ENCODE data around the gene RYR3. TPM values are rescaled to one million over a fixed set of nuclear protein-coding genes. Genes with fewer than 3 reads are reported as not detected.

The RYR3 gene
- total and polyA plus RNA-seq, 2 of the 13 experiments (the other 11 are each of a cell fraction or from before 2014, with no cell fraction given), result not detected

GRCh38 chr15:33908406-33908805 is 597.6 kb downstream of the RYR3 start:
- BruUV-seq (replicated peaks), result no TSS peak
- FAIRE-seq (no peak), DNase-seq (ENCODE audit: low spot score) (no peak), ATAC-seq (no peak)
- H3K27ac ChIP-seq (ENCODE audit: extremely low read length, insufficient read depth, low read length), result no peak overlapping the region
- WGBS (ENCODE audit: low lambda C conversion rate), result 94% methylated on average over 3 of the region's 3 CpGs
- intact Hi-C loops (cut with micrococcal nuclease; ENCODE audit: unreplicated experiment) (no loop called here), in situ Hi-C loops (cut with HindIII; ENCODE audit: extremely low pct_ligation_motif_present, low pct_unique_long_range_greater_than_20kb) (no loop called here)
- ChIA-PET CTCF (ENCODE audit: low intra/inter-chr PET ratio, low total read pairs) (no interaction called here), POLR2A (no interaction called here)
- no peak overlapping the region for H2AFZ ChIP-seq (ENCODE audit: low read length)
- no peaks in the 10 kb centered on the region for H3K36me3 ChIP-seq (replicated peaks in 1 of 2; ENCODE audit: control insufficient read depth in 1 of 2, insufficient read depth in 2 of 2, low read length in 2 of 2)
- no peaks in the 10 kb centered on the region for H3K79me2 ChIP-seq (ENCODE audit: insufficient read depth, low read length)
- TF ChIP-seq KDM3A (CRISPR knock-in tag; IDR thresholded peaks at IDR 0.05; ENCODE audit: low read depth), result no peak
- no peak for TF ChIP-seq ZNF33A (CRISPR knock-in tag; IDR thresholded peaks at IDR 0.05; ENCODE audit: borderline replicate concordance)
- no peak for TF ChIP-seq ZBED4 (CRISPR knock-in tag; IDR thresholded peaks at IDR 0.05; ENCODE audit: borderline replicate concordance)
- TF ChIP-seq NFIB (CRISPR knock-in tag; IDR thresholded peaks at IDR 0.05; ENCODE audit: borderline replicate concordance), result no peak
- no peak for TF ChIP-seq BCL6 (CRISPR knock-in tag; IDR thresholded peaks at IDR 0.05)
- TF ChIP-seq RORA (CRISPR knock-in tag; IDR thresholded peaks at IDR 0.05), result no peak
- TF ChIP-seq KMT2A (CRISPR knock-in tag; IDR thresholded peaks at IDR 0.05), result no peak
- TF ChIP-seq TRIM22 (IDR thresholded peaks at IDR 0.05), result no peak
- no peak for TF ChIP-seq HMG20A (CRISPR knock-in tag; IDR thresholded peaks at IDR 0.05; ENCODE audit: borderline replicate concordance)
- no peak for TF ChIP-seq HNF1B (CRISPR knock-in tag; IDR thresholded peaks at IDR 0.05)
- TF ChIP-seq ZNF317 (CRISPR knock-in tag; IDR thresholded peaks at IDR 0.05), result no peak
- TF ChIP-seq ZNF562 (CRISPR knock-in tag; IDR thresholded peaks at IDR 0.05; ENCODE audit: borderline replicate concordance), result no peak
- TF ChIP-seq ZFP91 (CRISPR knock-in tag; IDR thresholded peaks at IDR 0.05; ENCODE audit: borderline replicate concordance), result no peak
- peaks cover 7% of the 10 kb centered on the region; the same call in 1 of the 2 replicates for H3K4me1 ChIP-seq (ENCODE audit: insufficient read depth, low read length)
- no peak overlapping the region for H3K4me3 ChIP-seq (replicated peaks in 1 of 3; ENCODE audit: insufficient read depth in 1 of 3, low read depth in 2 of 3, low read length in 3 of 3)
- no peaks in the 10 kb centered on the region for H4K20me1 ChIP-seq (ENCODE audit: insufficient read depth, low read length)
- no peaks in the 10 kb centered on the region; a peak in 1 of 5 replicates for H3K27me3 ChIP-seq (ENCODE audit: control insufficient read depth in 1 of 2, insufficient read depth in 2 of 2, low read length in 2 of 2)
- no peak overlapping the region for H3K9ac ChIP-seq (ENCODE audit: insufficient read depth, low read depth, low read length)
- no peak overlapping the region for H3K4me2 ChIP-seq (ENCODE audit: low read depth, low read length)
- no peaks in the 10 kb centered on the region for H3K9me3 ChIP-seq (ENCODE audit: low read length)

Data from HepG2 (cell line).